ENCODE data around the gene KLHL34.

Gene KLHL34

GRCh38 chrX:21662761-21663160 is 4.6 kb upstream of the KLHL34 start:
- Histone ChIP-seq H3K9me3 (ENCODE audit: control insufficient read depth, insufficient read depth, low read length) (no peaks in the 10 kb centered on the region), H3K36me3 (ENCODE audit: insufficient read depth, low read length) (no peaks in the 10 kb centered on the region), H3K9ac (ENCODE audit: low read depth, low read length) (no peak overlapping the region), H3K4me1 (ENCODE audit: insufficient read depth, low read length) (no peaks in the 10 kb centered on the region)

- Histone ChIP-seq H3K36me3 (ENCODE audit: insufficient read depth, low read length) (no peaks in the 10 kb centered on the region), H3K9me3 (ENCODE audit: control insufficient read depth, insufficient read depth, low read length) (no peaks in the 10 kb centered on the region), H3K4me1 (ENCODE audit: insufficient read depth, low read length) (no peaks in the 10 kb centered on the region)
Measured at GRCh38 chrX:21661316-21661715, 3.2 kb upstream of the KLHL34 start.

GRCh38 chrX:21660156-21660555 is 2.0 kb upstream of the KLHL34 start:
- Histone ChIP-seq H3K9ac (ENCODE audit: low read depth, low read length) (no peak overlapping the region), H3K9me3 (ENCODE audit: control insufficient read depth, insufficient read depth, low read length) (no peaks in the 10 kb centered on the region; the same call in 1 of the 2 replicates), H3K36me3 (ENCODE audit: insufficient read depth, low read length) (no peaks in the 10 kb centered on the region), H3K4me1 (ENCODE audit: insufficient read depth, low read length) (no peaks in the 10 kb centered on the region)

More at GRCh38 chrX:21661316-21661715, 3.2 kb upstream of the KLHL34 start:
- H3K9ac ChIP-seq (ENCODE audit: low read depth, low read length) = no peak overlapping the region

GRCh38 chrX:21659320-21659719 is 1.2 kb upstream of the KLHL34 start:
- H3K36me3 ChIP-seq (ENCODE audit: insufficient read depth, low read length) = no peaks in the 10 kb centered on the region
- H3K9ac ChIP-seq (ENCODE audit: low read depth, low read length) = no peak overlapping the region
- H3K4me1 ChIP-seq (ENCODE audit: insufficient read depth, low read length) = no peaks in the 10 kb centered on the region
- H3K9me3 ChIP-seq (ENCODE audit: control insufficient read depth, insufficient read depth, low read length) = no peaks in the 10 kb centered on the region; the same call in 1 of the 2 replicates

GRCh38 chrX:21658746-21659145 is 616 bp upstream of the KLHL34 start:
- Histone ChIP-seq H3K4me1 (ENCODE audit: insufficient read depth, low read length) (no peaks in the 10 kb centered on the region), H3K36me3 (ENCODE audit: insufficient read depth, low read length) (no peaks in the 10 kb centered on the region), H3K9me3 (ENCODE audit: control insufficient read depth, insufficient read depth, low read length) (no peaks in the 10 kb centered on the region; the same call in 1 of the 2 replicates), H3K9ac (ENCODE audit: low read depth, low read length) (no peak overlapping the region)

GRCh38 chrX:21657318-21658151 is 595 bp downstream of the KLHL34 start:
- no peaks in the 10 kb centered on the region for H3K36me3 ChIP-seq (ENCODE audit: insufficient read depth, low read length)
- H3K9ac ChIP-seq (ENCODE audit: low read depth, low read length) = no peak overlapping the region
- H3K9me3 ChIP-seq (ENCODE audit: control insufficient read depth, insufficient read depth, low read length) = no peaks in the 10 kb centered on the region; the same call in 1 of the 2 replicates
- no peaks in the 10 kb centered on the region for H3K4me1 ChIP-seq (ENCODE audit: insufficient read depth, low read length)

GRCh38 chrX:21656587-21657317 is 1.4 kb downstream of the KLHL34 start:
- no peaks in the 10 kb centered on the region for H3K36me3 ChIP-seq (ENCODE audit: insufficient read depth, low read length)
- no peak overlapping the region for H3K9ac ChIP-seq (ENCODE audit: low read depth, low read length)
- H3K9me3 ChIP-seq (ENCODE audit: control insufficient read depth, insufficient read depth, low read length) = no peaks in the 10 kb centered on the region; the same call in 1 of the 2 replicates
- H3K4me1 ChIP-seq (ENCODE audit: insufficient read depth, low read length) = no peaks in the 10 kb centered on the region

- Histone ChIP-seq H3K36me3 (ENCODE audit: insufficient read depth, low read length) (no peaks in the 10 kb centered on the region), H3K4me1 (ENCODE audit: insufficient read depth, low read length) (no peaks in the 10 kb centered on the region), H3K9me3 (ENCODE audit: control insufficient read depth, insufficient read depth, low read length) (no peaks in the 10 kb centered on the region; the same call in 1 of the 2 replicates), H3K9ac (ENCODE audit: low read depth, low read length) (no peak overlapping the region)
Measured at GRCh38 chrX:21655901-21656586, 2.1 kb downstream of the KLHL34 start.

- no peaks in the 10 kb centered on the region for H3K9me3 ChIP-seq (ENCODE audit: control insufficient read depth, insufficient read depth, low read length)
- no peaks in the 10 kb centered on the region; the same call in 1 of the 2 replicates for H3K4me1 ChIP-seq (ENCODE audit: insufficient read depth, low read length)
- no peak overlapping the region for H3K9ac ChIP-seq (ENCODE audit: low read depth, low read length)
- no peaks in the 10 kb centered on the region for H3K36me3 ChIP-seq (ENCODE audit: insufficient read depth, low read length)
Measured at GRCh38 chrX:21645886-21646285, 12.2 kb downstream of the KLHL34 start.

- no peak overlapping the region for H3K9ac ChIP-seq (ENCODE audit: low read depth, low read length)
- no peaks in the 10 kb centered on the region for H3K36me3 ChIP-seq (ENCODE audit: insufficient read depth, low read length)
- no peaks in the 10 kb centered on the region for H3K9me3 ChIP-seq (ENCODE audit: control insufficient read depth, insufficient read depth, low read length)
- no peaks in the 10 kb centered on the region; the same call in 1 of the 2 replicates for H3K4me1 ChIP-seq (ENCODE audit: insufficient read depth, low read length)
Measured at GRCh38 chrX:21645431-21645830, 12.7 kb downstream of the KLHL34 start.

- Histone ChIP-seq H3K9me3 (ENCODE audit: control insufficient read depth, insufficient read depth, low read length) (no peaks in the 10 kb centered on the region), H3K9ac (ENCODE audit: low read depth, low read length) (no peak overlapping the region), H3K36me3 (ENCODE audit: insufficient read depth, low read length) (no peaks in the 10 kb centered on the region), H3K4me1 (ENCODE audit: insufficient read depth, low read length) (no peaks in the 10 kb centered on the region; the same call in 1 of the 2 replicates)
Measured at GRCh38 chrX:21639775-21640174, 18.4 kb downstream of the KLHL34 start.

GRCh38 chrX:21638311-21638710 is 19.8 kb downstream of the KLHL34 start:
- H3K9me3 ChIP-seq (ENCODE audit: control insufficient read depth, insufficient read depth, low read length) = no peaks in the 10 kb centered on the region
- no peak overlapping the region for H3K9ac ChIP-seq (ENCODE audit: low read depth, low read length)
- H3K4me1 ChIP-seq (ENCODE audit: insufficient read depth, low read length) = peaks cover 4% of the 10 kb centered on the region; the same call in 1 of the 2 replicates
- no peaks in the 10 kb centered on the region for H3K36me3 ChIP-seq (ENCODE audit: insufficient read depth, low read length)

- H3K4me1 ChIP-seq (ENCODE audit: insufficient read depth, low read length) = peaks cover 4% of the 10 kb centered on the region; the same call in 1 of the 2 replicates
- H3K9ac ChIP-seq (ENCODE audit: low read depth, low read length) = no peak overlapping the region
- no peaks in the 10 kb centered on the region for H3K9me3 ChIP-seq (ENCODE audit: control insufficient read depth, insufficient read depth, low read length)
- H3K36me3 ChIP-seq (ENCODE audit: insufficient read depth, low read length) = no peaks in the 10 kb centered on the region
Measured at GRCh38 chrX:21632027-21632426, 26.1 kb downstream of the KLHL34 start.

- no peak overlapping the region for H3K9ac ChIP-seq (ENCODE audit: low read depth, low read length)
- H3K9me3 ChIP-seq (ENCODE audit: control insufficient read depth, insufficient read depth, low read length) = no peaks in the 10 kb centered on the region
- no peaks in the 10 kb centered on the region for H3K36me3 ChIP-seq (ENCODE audit: insufficient read depth, low read length)
- peaks cover 5% of the 10 kb centered on the region; the same call in 1 of the 2 replicates for H3K4me1 ChIP-seq (ENCODE audit: insufficient read depth, low read length)
Measured at GRCh38 chrX:21623778-21624501, 34.2 kb downstream of the KLHL34 start.

Measured in ES-I3 (cell line).